Measurements from ENCODE around the gene TGFBR3L. TPM values are rescaled to one million over a fixed set of nuclear protein-coding genes. Genes with fewer than 3 reads are reported as not detected.

TGFBR3L gene
- total and polyA plus RNA-seq, 2 donors (not counting 3 experiments of a cell fraction or from before 2014, with no cell fraction given) = 0.35 TPM; not detected in 1

GRCh38 chr19:7940841-7941240 lies 26.2 kb downstream of the TGFBR3L start:
- Histone ChIP-seq H3K9me1 (replicated peaks; ENCODE audit: control insufficient read depth, extremely low read depth, insufficient read depth, low read length) (no peaks in the 10 kb centered on the region), H3K9me3 (replicated peaks; ENCODE audit: control insufficient read depth, insufficient read depth, low read length) (no peaks in the 10 kb centered on the region), H3K9ac (replicated peaks; ENCODE audit: extremely low read depth, insufficient read depth, low read length) (no peak overlapping the region), H3K79me2 (ENCODE audit: control insufficient read depth, insufficient read depth, low read length) (peaks cover 22% of the 10 kb centered on the region), H3K4me1 (ENCODE audit: control insufficient read depth, extremely low read depth, insufficient read depth, low read length) (peaks cover 9% of the 10 kb centered on the region), H3K36me3 (ENCODE audit: control insufficient read depth in 2 of 2, extremely low read depth in 1 of 2, insufficient read depth in 2 of 2, low read length in 2 of 2) (peaks cover 3 to 16% of the 10 kb centered on the region in 2 experiments), H3K4me3 (replicated peaks in 1 of 3; ENCODE audit: insufficient read depth in 1 of 3, low read depth in 1 of 3, low read length in 3 of 3) (no peak overlapping the region), H4K20me1 (replicated peaks; ENCODE audit: control insufficient read depth, extremely low read depth, insufficient read depth, low read length) (no peaks in the 10 kb centered on the region), H3K27me3 (ENCODE audit: control insufficient read depth in 2 of 2, insufficient read depth in 2 of 2, low read length in 2 of 2) (no peaks in the 10 kb centered on the region), H3K4me2 (ENCODE audit: insufficient read depth, low read length) (no peak overlapping the region), H3K27ac (ENCODE audit: insufficient read depth, low read depth, low read length) (no peak overlapping the region), H2AFZ (ENCODE audit: low read depth, low read length) (no peak overlapping the region)
- intact Hi-C loops (cut with micrococcal nuclease) = no loop called here
- BruUV-seq (replicated peaks) = no TSS peak
- ChIA-PET POLR2A (no interaction called here), CTCF (interaction anchor here (0.9 kb wide), 1 partner anchor 12 kb away, joined by 3 read pairs; no protein-coding TSS in a partner anchor)
- dilution Hi-C loops (cut with MboI; ENCODE audit: extremely low pct_ligation_motif_present, low sequenced_read_pairs) = no loop called here
- no peak for DNase-seq (ENCODE audit: low read depth, low spot score)
- no peak for FAIRE-seq
- TF ChIP-seq EZH2 (IDR thresholded peaks at IDR 0.05; ENCODE audit: borderline replicate concordance, low read depth, low read length, severe bottlenecking) (no peak), GATA2 (IDR thresholded peaks at IDR 0.05; ENCODE audit: insufficient read depth, insufficient read length, low read depth, low read length) (no peak), MYC (IDR thresholded peaks at IDR 0.05; ENCODE audit: low read depth, low read length) (no peak), POLR2A (IDR thresholded peaks at IDR 0.05; ENCODE audit: low read depth, low read length) (no peak), MAX (IDR thresholded peaks at IDR 0.05; ENCODE audit: insufficient read depth, insufficient read length) (no peak), POLR2AphosphoS5 (IDR thresholded peaks at IDR 0.05; ENCODE audit: insufficient read depth, low read depth, low read length) (no peak), FOS (IDR thresholded peaks at IDR 0.05; ENCODE audit: borderline replicate concordance, insufficient read depth, low read length) (no peak), JUN (IDR thresholded peaks at IDR 0.05; ENCODE audit: borderline replicate concordance, insufficient read depth, insufficient read length, low read depth) (no peak)
- TF ChIP-seq, protein P1, sequence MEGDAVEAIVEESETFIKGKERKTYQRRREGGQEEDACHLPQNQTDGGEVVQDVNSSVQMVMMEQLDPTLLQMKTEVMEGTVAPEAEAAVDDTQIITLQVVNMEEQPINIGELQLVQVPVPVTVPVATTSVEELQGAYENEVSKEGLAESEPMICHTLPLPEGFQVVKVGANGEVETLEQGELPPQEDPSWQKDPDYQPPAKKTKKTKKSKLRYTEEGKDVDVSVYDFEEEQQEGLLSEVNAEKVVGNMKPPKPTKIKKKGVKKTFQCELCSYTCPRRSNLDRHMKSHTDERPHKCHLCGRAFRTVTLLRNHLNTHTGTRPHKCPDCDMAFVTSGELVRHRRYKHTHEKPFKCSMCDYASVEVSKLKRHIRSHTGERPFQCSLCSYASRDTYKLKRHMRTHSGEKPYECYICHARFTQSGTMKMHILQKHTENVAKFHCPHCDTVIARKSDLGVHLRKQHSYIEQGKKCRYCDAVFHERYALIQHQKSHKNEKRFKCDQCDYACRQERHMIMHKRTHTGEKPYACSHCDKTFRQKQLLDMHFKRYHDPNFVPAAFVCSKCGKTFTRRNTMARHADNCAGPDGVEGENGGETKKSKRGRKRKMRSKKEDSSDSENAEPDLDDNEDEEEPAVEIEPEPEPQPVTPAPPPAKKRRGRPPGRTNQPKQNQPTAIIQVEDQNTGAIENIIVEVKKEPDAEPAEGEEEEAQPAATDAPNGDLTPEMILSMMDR (IDR thresholded peaks at IDR 0.05; ENCODE audit: extremely low read depth in 1 of 2, insufficient read depth in 1 of 2, low read depth in 1 of 2, low read length in 2 of 2) = no peak
